HG03135 (cell line): ENCODE data around the gene ZNF213.
A peak's percentile ranks its signal among the peaks of the same experiment; 100 is the strongest.
"Not testable (repeated sequence)": the region's sequence is repeated elsewhere in the genome, so short reads cannot be mapped to it uniquely, and the experiment has no call there.

ENCODE experiments used
- ATAC-seq: cut with Tn5 transposase; IDR thresholded peaks from one replicate; pipeline ENCODE4 v1.9.1; 2021; ENCODE audit warnings: mild to moderate bottlenecking, moderate library complexity; ENCODE audit not compliant: unreplicated experiment

The ZNF213 gene

DNA sequence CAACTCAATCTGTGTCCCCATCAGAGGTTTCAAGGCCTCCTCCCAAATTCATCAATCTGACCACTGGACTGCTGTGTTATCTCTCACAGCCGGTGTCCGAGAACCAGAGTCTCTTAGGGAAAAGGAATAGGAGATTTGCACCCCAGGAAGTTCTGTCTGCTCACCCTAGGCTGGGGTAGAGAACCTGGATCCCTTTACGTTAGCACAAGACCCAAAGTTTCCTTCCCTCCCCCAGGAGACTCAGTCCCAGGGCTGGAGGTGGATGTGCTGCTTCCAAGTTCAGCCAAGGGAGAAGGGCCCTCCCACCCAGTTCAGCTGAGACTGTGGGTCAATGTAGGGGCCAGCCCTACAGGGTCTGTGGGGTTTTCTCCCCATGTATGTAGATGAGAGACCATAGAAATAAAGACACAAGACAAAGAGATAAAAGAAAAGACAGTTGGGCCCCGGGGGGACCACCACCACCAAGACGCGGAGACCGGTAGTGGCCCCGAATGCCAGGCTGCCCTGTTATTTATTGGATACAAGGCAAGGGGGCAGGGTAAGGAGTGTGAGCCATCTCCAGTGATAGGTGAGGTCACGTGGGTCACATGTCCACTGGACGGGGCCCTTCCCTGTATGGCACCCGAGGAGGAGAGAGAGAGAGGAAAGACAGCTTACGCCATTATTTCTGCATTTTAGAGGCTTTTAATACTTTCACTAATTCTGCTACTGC is 30.4 kb downstream of the ZNF213 start:
- no peak for ATAC-seq

DNA sequence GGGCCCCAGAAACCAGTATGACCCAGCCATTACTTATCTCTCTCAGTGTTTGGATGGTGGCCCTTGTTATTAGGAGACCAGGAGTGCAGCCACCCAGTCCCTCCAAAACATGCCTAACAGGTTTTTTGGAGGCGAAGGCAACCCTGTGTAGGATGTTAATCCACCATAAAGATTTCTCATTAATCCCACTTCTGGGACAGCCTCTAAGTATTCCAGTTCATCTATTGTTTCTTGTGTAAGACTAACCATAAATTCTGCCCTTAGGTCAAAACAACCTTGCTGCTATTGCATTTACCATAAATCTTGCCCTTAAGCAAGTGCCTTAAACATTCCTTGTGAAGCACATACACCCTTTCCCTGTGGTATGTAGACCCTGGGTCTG is 31.7 kb downstream of the ZNF213 start:
- ATAC-seq = no peak

DNA sequence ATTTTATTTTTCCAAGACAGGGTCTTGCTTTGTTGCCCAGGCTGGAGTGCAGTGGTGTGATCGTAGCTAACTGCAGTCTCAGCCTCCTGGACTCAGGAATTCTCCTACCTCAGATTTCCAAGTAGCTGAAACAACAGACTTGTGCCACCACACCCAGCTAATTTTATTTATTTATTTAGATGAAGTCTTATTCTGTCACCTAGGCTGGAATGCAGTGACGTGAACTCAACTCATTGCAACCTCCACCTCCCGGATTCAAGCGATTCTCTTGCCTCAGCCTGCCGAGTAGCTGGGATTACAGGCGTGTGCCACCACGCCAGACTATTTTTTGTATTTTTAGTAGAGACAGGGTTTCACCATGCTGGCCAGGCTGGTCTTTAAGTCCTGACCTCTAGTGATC is 33.9 kb downstream of the ZNF213 start:
- ATAC-seq = not testable (repeated sequence)

DNA sequence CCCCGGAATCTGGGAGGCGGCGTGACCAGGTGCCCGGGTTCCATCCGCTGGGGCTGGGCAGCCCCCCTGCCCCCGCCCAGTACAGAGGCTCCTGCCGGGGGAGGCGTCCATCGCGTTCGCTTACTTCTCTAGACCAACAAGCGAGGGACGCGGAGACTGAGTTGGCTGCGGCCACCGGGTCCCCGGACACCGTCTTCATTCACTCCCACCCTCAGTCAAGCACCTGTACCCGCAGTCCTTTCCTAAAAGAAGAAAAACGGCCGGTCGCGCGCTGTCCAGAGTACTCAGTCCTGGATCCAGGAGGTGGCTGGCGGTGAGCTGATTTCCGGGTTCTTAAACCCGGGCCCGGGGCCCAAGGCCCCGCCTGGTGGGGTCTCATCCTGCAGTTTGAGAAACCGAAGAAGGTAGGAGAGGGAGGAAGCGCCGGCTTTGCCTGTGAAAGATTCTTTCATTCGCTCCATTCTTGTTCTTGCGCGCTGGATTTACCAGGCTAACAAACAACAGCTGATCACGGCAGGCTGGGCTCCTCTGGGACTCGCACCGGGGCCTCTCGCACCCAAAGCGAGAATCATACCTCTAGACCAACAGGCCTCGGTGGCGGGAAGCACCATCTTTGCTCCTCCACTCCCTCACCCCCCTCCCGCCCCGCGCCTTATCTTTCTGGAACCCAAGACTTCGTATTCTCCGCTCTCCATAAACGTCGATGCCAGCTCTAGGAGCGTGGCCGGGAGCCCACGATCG is 35.8 kb downstream of the ZNF213 start:
- ATAC-seq = no peak

DNA sequence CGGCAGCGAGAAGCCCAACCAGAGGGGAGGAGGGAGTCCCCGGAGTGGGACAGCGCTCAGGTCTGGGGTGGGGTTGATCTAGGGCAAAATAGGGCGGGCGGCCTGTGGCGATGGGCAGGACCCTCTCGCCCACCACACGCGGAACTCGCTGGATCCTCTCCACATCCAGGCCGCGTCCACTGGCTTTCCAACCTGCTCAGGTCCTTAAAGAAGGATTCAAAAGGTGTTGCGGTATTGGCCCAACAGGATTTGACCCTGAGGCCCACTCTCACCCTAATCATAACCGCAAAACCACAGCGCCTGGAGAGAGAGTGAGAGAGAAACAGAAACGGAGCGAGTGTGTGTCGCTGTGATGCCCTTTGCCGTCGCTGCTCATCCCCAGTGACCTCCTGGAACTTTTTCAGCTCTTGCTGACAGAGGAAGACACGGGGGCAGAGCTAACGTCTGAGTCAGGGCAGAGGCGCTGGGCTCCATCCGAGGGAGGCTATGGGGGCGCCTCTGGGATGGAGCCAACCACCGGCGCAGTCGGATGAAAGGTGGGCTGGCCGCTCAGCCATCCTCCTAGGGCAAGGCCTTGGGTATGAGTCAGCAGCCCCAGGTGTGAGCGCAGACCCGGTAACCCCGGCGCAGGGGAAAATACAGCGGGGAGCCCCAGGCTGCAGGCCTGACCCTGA is 36.5 kb downstream of the ZNF213 start:
- peak; percentile 45 for ATAC-seq

DNA sequence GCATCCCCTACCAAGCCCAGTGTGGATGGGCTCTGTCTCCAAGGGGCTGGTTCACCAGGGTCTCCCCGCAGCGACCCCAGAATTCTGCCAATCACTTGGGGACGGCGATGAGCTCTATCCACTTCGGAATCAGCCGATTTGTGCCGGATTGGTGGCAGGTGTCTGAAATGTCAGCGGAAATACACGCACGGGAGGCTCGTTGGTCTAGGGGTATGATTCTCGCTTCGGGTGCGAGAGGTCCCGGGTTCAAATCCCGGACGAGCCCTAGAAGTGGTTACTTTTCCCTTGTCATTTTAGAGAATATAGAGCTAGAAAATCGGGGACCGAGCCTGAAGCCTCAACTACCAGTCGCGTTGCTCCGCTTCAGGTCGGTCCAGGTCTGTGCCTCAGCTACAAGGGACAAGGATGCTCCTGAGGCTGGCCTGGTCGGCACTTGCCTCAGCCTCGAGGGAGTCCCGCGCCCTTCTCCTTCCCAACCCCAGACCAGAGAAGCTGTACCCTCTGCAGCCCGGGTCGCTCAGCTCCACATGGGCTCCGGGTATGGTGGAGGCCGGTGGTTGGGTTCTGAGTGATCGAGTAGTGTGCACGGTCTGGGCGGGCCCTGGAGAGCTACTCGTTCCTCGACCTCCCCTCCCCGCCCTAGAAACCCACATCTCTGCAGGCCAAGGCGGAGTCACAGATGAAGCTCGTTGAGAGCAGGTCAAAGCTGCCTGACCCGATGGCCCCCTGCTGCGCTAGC is 37.2 kb downstream of the ZNF213 start:
- ATAC-seq = peak; percentile 16

DNA sequence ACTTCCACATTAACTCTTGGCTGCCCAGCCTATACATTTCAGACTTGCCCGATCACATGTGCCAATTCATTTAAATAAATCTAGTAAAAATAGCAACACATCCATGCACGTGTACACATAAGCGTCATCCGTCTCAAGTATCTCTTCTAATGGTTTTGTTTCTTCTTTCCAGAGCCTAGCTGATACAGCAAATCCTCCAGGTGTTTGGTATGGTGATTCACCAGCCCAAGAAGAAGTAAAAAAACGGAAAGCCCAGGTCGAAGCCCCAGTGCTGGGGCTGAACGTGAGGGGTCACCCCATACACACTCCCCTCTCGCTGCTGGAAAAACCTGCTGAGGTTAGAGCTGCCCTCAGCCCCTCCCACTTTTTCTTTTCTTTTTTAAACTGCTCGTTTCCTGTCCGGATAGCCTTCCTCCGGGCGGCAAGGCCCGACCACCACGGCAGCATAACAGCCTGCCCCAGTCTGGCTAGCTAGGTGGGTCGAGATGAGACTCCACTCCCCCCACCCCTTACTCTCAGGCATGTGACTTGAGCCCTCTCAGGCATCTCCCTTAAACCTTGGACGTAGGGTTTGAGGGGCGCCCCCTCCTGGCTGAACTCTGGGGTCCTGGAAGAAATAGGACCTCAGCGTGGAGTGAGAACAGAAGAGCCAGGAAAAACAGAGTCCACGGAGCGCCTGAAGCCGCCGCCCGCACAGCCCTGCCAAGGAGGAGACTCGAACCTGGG is 39.2 kb downstream of the ZNF213 start:
- ATAC-seq = no peak

DNA sequence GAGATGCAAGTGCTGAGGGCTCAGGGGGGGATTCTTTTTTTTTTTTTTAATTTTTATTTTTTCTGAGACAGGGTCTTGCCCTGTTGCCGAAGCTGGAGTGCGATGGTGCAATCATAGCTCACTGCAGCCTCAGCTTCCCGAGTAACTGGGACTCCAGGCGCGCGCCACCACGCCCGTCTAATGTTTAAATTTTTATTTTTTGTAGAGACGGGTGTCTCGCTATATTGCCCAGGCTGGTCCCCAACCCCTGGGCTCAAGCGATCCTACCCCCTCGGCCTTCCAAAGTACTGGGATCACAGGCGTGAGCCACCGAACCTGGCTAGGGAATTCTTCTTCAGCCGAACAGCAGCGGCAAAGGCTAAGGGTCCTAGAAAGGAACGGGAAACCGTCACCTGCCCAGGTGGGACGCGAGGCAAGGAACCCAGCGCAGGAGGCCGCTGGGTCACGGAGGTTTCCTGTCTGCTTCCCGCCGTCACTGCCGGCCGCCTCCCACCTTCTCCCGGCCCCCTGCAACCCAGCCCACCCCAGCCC is 39.9 kb downstream of the ZNF213 start:
- ATAC-seq = no peak

DNA sequence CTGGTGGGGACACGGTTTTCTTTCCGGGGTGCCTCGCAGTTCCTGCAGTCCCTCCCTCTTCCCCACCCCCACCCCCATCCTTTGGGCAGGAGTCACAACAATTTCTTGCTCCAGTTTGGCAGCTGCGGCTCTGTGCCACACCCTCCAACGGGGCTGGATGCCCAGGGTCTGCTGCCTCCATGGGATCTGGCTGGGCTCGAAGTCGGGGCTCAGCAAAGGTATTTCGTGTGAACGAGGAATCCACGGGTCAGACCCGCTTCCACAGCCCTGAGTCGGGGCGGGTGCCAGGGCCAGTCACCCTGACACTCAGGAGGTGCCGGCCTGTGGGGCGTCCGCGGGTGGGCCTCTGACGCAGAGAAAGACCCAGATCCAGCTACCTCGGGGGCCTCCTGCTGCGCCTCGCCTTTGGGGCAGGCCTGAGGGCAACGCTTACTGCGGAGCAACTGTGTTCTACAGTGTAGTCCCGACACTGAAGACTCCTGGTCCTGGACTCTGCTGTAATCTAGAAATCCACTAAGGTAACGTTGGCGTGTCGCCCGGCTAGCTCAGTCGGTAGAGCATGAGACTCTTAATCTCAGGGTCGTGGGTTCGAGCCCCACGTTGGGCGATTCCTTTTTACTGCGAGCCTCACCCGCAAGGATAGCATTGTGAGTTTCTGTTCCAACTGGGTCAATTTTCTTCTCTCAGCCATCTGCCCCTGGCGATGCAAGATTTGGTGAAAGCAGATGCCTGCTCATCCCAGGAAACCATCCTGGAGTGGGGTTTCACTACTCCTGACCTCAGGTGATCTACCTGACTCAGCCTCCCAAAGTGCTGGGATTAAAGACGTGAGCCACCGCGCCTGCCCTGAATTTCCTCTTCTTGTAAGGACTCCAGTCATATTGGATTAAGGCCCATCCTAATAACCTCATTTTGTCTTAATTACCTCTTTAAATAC is 40.6 kb downstream of the ZNF213 start:
- no peak for ATAC-seq

DNA sequence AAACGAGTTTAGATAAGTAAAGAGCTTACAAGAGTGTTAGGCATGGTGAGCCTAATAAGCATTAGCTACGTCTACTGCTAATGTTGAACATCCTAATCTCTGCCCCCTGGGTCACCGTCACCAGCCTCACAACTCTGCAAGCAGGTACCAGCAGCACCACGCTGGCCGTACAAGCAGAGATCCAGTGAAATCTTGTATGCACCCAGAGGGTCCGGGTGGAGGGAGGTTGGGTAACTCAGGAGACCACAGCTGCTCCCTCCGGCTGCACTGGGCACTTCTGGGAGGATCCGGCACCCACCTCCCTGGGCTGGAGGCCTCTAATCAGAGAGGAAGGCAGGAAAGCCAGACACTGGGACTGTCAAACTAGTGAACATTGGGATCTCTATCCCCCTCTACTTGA is 44.8 kb downstream of the ZNF213 start:
- ATAC-seq = no peak

DNA sequence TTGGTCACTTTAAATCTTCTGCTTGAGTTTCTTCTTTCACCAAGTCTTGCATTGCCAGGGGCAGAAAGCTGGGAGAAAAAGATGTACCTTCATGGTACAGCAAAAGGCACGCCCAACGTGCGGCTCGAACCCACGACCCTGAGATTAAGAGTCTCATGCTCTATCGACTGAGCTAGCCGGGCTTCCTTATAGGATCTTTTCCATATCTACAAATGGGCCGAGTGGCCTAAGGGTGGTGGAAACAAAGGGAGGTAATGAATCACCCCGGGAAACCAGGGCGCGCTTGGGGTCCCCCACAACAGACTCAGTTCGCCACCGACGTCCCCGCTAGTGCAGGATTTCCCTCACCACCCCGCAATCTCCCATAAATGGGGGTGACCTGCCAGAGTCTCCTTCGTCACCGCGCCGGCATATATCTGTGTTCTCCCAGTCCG is 45.6 kb downstream of the ZNF213 start:
- ATAC-seq = no peak

DNA sequence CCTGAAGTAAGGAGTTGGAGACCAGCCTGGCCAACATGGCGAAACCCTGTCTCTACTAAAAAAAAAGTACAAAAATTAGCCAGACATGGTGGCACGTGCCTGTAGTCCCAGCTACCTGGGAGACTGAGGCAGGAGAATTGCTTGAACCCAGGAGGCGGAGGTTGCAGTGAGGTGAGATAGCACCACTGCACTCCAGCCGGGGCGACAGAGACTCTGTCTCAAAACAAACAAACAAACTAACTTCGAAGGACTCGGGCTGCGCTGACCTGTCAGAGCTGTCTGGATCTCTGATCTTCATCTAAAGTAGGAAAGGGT is 47.4 kb downstream of the ZNF213 start:
- not testable (repeated sequence) for ATAC-seq

DNA sequence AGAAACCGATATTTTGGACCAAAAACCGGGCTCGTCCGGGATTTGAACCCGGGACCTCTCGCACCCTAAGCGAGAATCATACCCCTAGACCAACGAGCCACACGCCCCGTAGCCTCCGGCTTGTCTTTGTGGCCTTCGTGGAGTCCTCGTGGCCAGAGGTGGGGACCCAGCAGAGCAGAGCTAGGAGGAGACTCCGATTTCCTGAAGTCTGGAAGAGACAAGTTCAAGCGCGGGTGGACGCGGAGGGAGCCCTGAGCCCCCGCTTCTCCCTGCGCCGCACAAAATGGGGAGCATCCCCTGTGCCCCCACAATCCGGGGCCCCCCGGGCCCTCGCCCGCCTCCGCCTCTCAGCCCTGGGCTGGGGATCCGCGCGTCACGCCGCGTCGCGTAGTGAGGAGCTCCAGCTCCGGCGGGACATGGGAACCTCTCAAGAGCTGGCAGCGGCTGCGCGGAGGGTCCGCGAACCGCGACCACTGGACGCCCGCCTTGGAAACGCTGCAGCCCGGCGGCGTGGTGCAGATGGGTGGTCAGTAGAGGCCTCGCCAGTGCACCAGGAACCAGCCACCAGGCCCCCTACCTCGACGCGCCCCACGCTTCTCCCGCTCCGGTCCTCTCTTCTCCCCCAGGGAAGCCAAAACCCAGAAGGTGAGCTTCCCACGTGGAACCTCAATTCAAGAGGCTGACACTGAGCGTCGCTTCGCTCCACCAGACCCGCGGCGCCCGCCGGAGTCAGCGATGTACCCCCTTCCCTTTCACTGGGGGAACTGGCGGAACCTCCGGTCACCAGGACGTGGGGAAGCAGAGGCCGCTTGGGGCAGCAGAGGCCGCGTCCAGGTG is 48.0 kb downstream of the ZNF213 start:
- no peak for ATAC-seq

DNA sequence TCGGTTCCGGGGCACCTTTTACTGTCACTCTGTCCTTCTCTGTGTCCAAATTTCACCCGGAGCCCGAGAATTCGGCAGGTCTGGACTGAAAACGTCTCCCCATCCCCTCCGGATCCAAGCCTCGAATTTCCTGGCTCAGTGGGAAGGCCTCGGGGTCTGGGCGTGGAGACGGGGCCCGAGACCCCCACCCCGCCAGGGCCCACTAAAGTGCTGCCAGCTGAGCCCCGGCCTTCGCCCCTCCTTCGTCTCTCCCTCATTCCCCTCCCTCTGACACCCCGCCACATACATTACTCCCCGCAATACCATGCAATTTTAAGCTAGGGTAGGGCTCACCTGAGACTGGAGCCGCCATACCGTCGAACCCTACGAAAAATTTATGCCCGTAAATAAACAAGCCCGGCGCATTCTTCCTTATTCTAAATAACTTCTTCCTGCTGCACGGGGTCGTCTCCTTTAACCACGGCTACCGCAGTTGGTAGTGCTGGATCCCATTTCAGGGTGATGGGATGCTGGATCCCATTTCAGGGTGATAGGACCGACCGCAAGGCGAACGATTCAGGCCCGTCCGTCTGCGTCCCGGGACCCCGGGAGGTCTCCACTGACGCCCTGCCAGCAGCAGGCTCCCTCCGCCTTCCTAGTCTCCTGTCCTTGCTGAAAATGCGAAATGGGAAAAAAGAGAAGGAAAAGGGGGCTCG is 48.8 kb downstream of the ZNF213 start:
- no peak for ATAC-seq

DNA sequence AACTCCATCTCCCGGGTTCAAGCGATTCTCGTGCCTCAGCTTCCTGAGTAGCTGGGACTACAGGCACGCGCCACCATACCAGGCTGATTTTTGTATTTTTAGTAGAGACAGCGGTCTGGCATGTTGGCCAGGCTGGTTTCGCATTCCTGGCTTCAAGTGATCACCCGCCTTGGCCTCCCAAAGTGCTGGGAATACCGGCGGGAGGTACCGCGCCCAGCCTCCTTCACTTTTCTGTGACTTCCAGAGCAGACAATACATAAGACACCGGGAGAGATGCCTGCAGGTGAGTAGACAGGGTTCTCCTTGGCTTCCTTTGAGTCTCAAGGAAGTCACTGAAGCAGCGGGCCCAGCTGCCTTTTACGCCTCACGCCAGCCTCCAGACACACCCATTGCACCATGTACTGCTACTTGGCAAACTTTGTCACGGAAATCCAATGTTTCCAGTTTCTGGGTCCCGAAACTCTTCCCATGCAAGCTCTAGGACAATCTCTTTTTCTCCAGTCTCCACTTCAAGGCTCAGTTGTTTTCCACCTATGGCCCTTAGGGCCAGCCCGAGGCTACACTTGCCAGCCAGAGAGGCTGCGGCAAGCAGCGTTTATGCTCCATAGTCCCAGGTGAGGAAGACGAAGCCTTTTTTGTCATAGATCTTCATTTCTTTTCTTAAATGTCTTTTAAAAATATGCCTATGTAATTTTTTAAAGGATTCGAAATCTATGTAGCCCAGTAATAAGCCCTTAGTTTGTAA is 52.3 kb downstream of the ZNF213 start:
- no peak for ATAC-seq

DNA sequence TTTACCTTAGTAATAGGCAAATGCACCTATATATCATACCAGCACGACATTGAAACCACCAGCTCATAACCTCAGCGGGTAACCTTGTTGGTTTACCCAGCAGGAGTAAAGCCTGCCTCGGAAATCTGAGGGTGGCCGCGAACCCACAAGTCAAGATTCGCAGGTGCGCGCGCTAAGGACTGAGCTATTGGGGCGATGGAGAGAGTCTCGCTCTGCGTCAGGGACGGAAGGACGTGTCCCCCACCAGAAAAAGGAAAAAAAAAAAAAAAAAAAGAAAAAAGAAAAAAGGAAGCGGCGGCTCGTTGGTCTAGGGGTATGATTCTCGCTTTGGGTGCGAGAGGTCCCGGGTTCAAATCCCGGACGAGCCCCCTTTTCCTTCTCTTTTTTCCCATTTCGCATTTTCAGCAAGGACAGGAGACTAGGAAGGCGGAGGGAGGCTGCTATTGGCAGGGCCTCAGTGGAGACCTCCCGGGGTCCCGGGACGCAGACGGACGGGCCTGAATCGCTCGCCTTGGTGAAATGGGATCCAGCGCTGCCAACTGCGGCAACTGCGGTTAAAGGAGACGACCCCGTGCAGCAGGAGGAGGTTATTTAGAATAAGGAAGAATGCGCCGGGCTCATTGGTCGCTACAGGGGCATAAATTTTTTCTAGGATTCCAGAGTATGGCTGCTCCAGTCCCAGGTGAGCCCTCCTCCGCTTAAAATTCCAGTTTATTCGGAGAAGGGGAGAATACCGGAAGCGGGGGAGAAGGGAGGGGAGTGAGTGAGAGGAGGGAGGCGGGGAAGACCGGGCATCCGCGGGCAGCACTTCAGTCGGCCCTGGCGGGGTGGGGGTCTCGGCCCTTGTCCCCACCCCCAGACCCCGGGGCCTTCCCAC is 53.2 kb downstream of the ZNF213 start, which contains the start of gene OR1F1:
Gene OR1F1, plus strand, starts transcription at position 407 of the 877 bp plus-strand sequence.
- ATAC-seq = no peak

DNA sequence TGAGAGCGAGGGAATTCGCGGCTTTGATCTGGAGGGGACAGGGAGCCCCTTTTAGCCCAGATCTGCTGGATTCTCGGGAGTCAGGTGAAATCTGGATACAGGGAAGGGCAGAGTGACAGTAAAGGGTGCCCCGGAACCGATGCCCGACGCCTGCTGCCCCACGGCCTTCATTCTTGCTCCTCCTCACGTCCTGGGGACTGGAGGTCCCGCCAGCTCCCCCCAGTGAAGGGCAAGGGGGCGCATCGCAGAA is 53.8 kb downstream of the ZNF213 start:
- no peak for ATAC-seq
